Transverse colon (tissue), 4 donors: ENCODE results near the gene FMNL2. TPM values are rescaled to one million over a fixed set of nuclear protein-coding genes. Genes with fewer than 3 reads are reported as not detected.

Experiments used
- DNase-seq: peaks from one replicate; pipeline ENCODE4 v3.0.0-alpha.2; 2019
- H3K27ac ChIP-seq, 4 donors: fragments of 200-600 bp; sonication (generic); 2 replicates each; pipeline ENCODE4 v1.5.1; 2016 to 2018; ENCODE audit warnings: inconsistent platforms in 4 of 4
- H3K27me3 ChIP-seq: fragments of 200-600 bp; sonication (generic); 2 replicates; pipeline ENCODE4 v1.5.1; 2017; ENCODE audit warnings: inconsistent platforms
- H3K36me3 ChIP-seq, 4 donors: fragments of 200-600 bp; sonication (generic); 2 replicates each; pipeline ENCODE4 v1.5.1; 2017 to 2019; ENCODE audit warnings: inconsistent platforms in 4 of 4
- H3K4me1 ChIP-seq, 4 donors: fragments of 200-600 bp; sonication (generic); 2 replicates each; pipeline ENCODE4 v1.5.1; 2017 to 2020; ENCODE audit warnings: inconsistent platforms in 4 of 4
- H3K4me3 ChIP-seq, 4 donors: fragments of 200-600 bp; sonication (generic); 1 replicate in 1 of 4; 2 replicates in 3 of 4; pipeline versions ENCODE4 v1.5.1 to v1.6.1; 2017 to 2019; ENCODE audit warnings: inconsistent platforms in 4 of 4
- H3K9me3 ChIP-seq, 2 donors: fragments of 200-600 bp; sonication (generic); 2 replicates each; pipeline ENCODE4 v1.5.1; 2017 to 2019; ENCODE audit warnings: inconsistent platforms in 2 of 2
- EP300 ChIP-seq: sonication (generic); formaldehyde crosslinking; IDR thresholded peaks from one replicate; pipeline ENCODE4 v1.6.1; 2017; ENCODE audit warnings: antibody characterized with exemption, low read depth
- POLR2A ChIP-seq: fragments of 450-650 bp; IDR thresholded peaks from one replicate; pipeline ENCODE4 v1.6.1; 2016; ENCODE audit warnings: antibody characterized with exemption, mild to moderate bottlenecking, moderate library complexity
- POLR2AphosphoS5 ChIP-seq, 3 donors: sonication (generic); formaldehyde crosslinking; IDR thresholded peaks; one replicate each; pipeline ENCODE4 v1.6.1; 2016; ENCODE audit warnings: antibody characterized with exemption in 3 of 3
- WGBS, 2 donors: methylation state at CpG; one replicate each; pipeline ENCODE4 v1.1.5; 2018; ENCODE audit warnings: low coverage in 1 of 2; 5-methylcytosine and 5-hydroxymethylcytosine counted together
- in situ Hi-C, 4 donors: fragments of 200-750 bp; cut with MboI; loops; one replicate each; pipeline versions ENCODE4 v1.15.0 to v1.15.1; 2017; ENCODE audit warnings: low sequenced_read_pairs in 3 of 4, low pct_ligation_motif_present in 1 of 4, low pct_unique_long_range_greater_than_20kb in 1 of 4
- intact Hi-C: fragments of 100-400 bp; cut with DNase I; formaldehyde crosslinking; loops from one replicate; pipeline ENCODE4 v1.15.1; 2023; ENCODE audit warnings: low total_unique reads
- total RNA-seq, 4 donors: library from RNA; depleted of rRNA; stranded (reverse); fragments of >200 nt; gene quantifications; one replicate each; pipeline ENCODE4 v1.1.0, GENCODE V29; 2016
- TF ChIP-seq, protein P1 (sequence below), 5 experiments: fragments of 200-600 bp in 3 of 5; fragments of 450-650 bp in 2 of 5; sonication (generic) in 3 of 5; IDR thresholded peaks; 1 replicate in 2 of 5; 2 replicates in 3 of 5; pipeline ENCODE4 v1.5.1; 2016 to 2017; ENCODE audit warnings: antibody characterized with exemption in 5 of 5, inconsistent platforms in 3 of 5, mild to moderate bottlenecking in 2 of 5, moderate library complexity in 1 of 5

The FMNL2 gene
- total RNA-seq, 4 donors from 2014 or later: 9.2 to 31.4 (median 23.9) TPM

DNA sequence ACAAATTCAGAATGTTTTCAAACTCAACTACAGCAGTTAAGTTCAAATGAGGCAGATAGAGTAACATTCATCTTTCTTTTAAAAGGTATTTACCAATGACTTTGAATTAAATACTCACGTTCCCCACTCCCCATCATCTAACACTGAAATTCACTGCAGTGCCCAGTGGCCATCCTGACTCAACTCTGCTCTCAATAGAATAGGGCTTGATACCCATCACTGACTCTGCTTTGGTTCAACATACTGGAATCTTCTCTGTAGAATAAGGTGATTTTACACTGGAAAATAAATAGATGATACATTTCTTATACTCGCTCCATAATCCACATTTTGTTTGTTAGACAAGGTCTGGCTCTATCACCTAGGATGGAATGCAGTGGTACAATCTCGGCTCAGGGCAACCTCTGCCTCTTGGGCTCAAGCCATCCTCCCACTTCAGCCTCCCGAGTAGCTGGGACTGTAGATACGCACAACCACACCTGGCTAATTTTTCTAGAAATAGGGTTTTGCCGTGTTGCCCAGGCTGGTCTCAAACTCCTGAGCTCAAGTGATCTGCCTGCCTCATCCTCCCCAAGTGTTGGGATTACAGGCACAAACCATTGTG is 315.9 kb downstream of the FMNL2 start:
- no peaks in the 10 kb centered on the region for H3K27me3 ChIP-seq
- H3K4me3 ChIP-seq: no peak overlapping the region
- H3K4me1 ChIP-seq: peaks cover 0 to 22% (median 14%) of the 10 kb centered on the region in 4 donors
- no peak for DNase-seq
- TF ChIP-seq POLR2A (no peak), POLR2AphosphoS5 (IDR thresholded peaks at IDR 0.05) (no peak), EP300 (no peak)
- TF ChIP-seq, protein P1, sequence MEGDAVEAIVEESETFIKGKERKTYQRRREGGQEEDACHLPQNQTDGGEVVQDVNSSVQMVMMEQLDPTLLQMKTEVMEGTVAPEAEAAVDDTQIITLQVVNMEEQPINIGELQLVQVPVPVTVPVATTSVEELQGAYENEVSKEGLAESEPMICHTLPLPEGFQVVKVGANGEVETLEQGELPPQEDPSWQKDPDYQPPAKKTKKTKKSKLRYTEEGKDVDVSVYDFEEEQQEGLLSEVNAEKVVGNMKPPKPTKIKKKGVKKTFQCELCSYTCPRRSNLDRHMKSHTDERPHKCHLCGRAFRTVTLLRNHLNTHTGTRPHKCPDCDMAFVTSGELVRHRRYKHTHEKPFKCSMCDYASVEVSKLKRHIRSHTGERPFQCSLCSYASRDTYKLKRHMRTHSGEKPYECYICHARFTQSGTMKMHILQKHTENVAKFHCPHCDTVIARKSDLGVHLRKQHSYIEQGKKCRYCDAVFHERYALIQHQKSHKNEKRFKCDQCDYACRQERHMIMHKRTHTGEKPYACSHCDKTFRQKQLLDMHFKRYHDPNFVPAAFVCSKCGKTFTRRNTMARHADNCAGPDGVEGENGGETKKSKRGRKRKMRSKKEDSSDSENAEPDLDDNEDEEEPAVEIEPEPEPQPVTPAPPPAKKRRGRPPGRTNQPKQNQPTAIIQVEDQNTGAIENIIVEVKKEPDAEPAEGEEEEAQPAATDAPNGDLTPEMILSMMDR (IDR thresholded peaks at IDR 0.05): no peak
- 90 to 91% methylated on average over 2 to 6 of the region's 6 CpGs for WGBS, 2 donors
- intact Hi-C loops: no loop called here
- H3K9me3 ChIP-seq: no peaks in the 10 kb centered on the region
- H3K27ac ChIP-seq: no peak overlapping the region
- H3K36me3 ChIP-seq: peaks cover 0 to 16% (median 7%) of the 10 kb centered on the region in 4 donors
- in situ Hi-C loops: loop anchor here in 2 of 4 donors (25.0 kb wide), 1 partner anchor 1189 kb away; no protein-coding TSS in a partner anchor

DNA sequence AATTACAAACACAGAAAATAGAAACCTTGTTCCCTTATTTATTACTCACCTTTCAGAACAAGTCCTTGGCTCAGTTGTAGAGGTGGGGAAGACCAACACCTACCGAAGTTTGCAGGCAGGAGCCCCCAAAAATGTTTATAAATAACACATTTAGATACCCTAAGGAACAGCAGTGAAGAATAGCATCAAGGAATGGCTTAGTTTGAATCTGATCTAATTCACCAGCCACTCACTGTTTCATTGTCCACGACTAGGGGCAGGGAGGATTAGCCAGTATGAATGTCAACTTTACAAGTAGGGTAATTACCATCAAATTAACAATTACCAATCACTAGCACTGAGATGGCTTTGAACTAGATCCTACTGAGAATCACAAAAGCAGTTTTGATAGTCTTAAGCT is 316.9 kb downstream of the FMNL2 start:
- DNase-seq: no peak
- Histone ChIP-seq H3K4me3 (no peak overlapping the region), H3K27me3 (no peaks in the 10 kb centered on the region), H3K36me3 (peaks cover 0 to 24% (median 11%) of the 10 kb centered on the region in 4 donors), H3K4me1 (peaks cover 0 to 19% (median 14%) of the 10 kb centered on the region in 4 donors), H3K9me3 (no peaks in the 10 kb centered on the region), H3K27ac (no peak overlapping the region)
- TF ChIP-seq POLR2A (no peak), POLR2AphosphoS5 (IDR thresholded peaks at IDR 0.05) (no peak), EP300 (no peak)
- TF ChIP-seq, protein P1 (IDR thresholded peaks at IDR 0.05): no peak
- in situ Hi-C loops: loop anchor here in 2 of 4 donors (25.0 kb wide), 1 partner anchor 1190 kb away; no protein-coding TSS in a partner anchor
- 59 to 64% methylated on average over 1 to 2 of the region's 2 CpGs for WGBS, 2 donors
- intact Hi-C loops: no loop called here

DNA sequence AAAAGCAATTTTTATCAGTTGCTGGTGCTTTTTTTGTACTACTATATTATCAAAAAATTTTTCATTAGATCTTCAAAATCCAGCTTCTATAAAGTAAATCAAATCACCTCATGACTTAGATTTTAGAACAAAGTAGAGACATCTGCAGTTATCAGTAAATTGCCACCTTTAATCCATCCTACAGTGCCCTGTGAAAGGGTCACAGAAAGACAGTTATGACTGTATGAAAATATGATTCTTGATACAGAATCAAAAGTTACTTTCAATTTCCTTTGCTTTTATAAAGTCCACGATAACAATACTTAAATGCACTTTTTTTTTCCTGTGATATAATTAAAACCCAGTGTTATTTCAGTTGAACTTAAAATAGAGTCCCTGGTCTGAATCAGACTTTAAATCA is 320.9 kb downstream of the FMNL2 start:
- no peaks in the 10 kb centered on the region for H3K4me1 ChIP-seq
- no peaks in the 10 kb centered on the region for H3K9me3 ChIP-seq
- DNase-seq: no peak
- no peak for TF ChIP-seq POLR2AphosphoS5 (IDR thresholded peaks at IDR 0.05)
- no peak for TF ChIP-seq EP300
- TF ChIP-seq, protein P1 (IDR thresholded peaks at IDR 0.05): no peak
- no peak for TF ChIP-seq POLR2A
- H3K27ac ChIP-seq: no peak overlapping the region
- no peak overlapping the region for H3K4me3 ChIP-seq
- intact Hi-C loops: no loop called here
- in situ Hi-C loops: loop anchor here in 2 of 4 donors (25.0 kb wide), 1 partner anchor 1194 kb away; no protein-coding TSS in a partner anchor
- 60 to 81% methylated on average over 1 of the region's 1 CpG for WGBS, 2 donors
- peaks cover 0 to 58% (median 22%) of the 10 kb centered on the region in 4 donors for H3K36me3 ChIP-seq
- no peaks in the 10 kb centered on the region for H3K27me3 ChIP-seq

DNA sequence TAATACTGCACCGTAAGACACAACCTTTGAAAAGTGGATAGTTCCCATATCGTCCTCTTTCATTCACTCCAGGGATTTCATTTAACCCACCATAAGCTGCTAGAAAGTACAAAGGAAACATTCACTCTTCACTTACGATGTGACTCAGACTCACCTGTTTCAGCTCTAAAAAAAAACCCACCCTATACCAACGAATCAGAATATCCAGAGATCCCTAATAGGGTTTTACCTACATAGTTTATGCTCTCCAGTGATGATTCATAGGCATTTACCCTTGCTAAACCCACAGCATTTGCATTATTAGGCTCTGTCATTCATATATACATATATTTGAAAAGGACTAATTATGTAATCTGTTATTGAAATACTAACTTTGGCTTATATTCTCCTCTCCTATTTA is 322.1 kb downstream of the FMNL2 start:
- in situ Hi-C loops (loop anchor here in 2 of 4 donors (25.0 kb wide), 1 partner anchor 1195 kb away; no protein-coding TSS in a partner anchor), intact Hi-C loops (no loop called here)
- DNase-seq: no peak
- H3K9me3 ChIP-seq: no peaks in the 10 kb centered on the region
- no peak overlapping the region for H3K4me3 ChIP-seq
- TF ChIP-seq POLR2AphosphoS5 (IDR thresholded peaks at IDR 0.05): no peak
- no peak for TF ChIP-seq EP300
- TF ChIP-seq, protein P1 (IDR thresholded peaks at IDR 0.05): no peak
- no peak for TF ChIP-seq POLR2A
- no peaks in the 10 kb centered on the region for H3K4me1 ChIP-seq
- no peak overlapping the region for H3K27ac ChIP-seq
- 60 to 76% methylated on average over 4 of the region's 4 CpGs for WGBS, 2 donors
- no peaks in the 10 kb centered on the region for H3K27me3 ChIP-seq
- peaks cover 0 to 68% (median 24%) of the 10 kb centered on the region in 4 donors for H3K36me3 ChIP-seq
